Measurements from ENCODE around the gene BIN1.

GRCh38 chr2:127003070-127003800, 103.7 kb downstream of the BIN1 start:
- TF ChIP-seq CTCF (IDR thresholded peaks at IDR 0.05; ENCODE audit: insufficient read depth, low read depth, low read length) (no peak), EZH2 (IDR thresholded peaks at IDR 0.05; ENCODE audit: insufficient read depth, low read length) (no peak)

All from astrocyte (in vitro differentiated cells and primary cell).